ENCODE data around the gene SIX5. TPM values are rescaled to one million over a fixed set of nuclear protein-coding genes. Genes with fewer than 3 reads are reported as not detected.

The SIX5 gene
- total RNA-seq, 1 experiment from 2014 or later = 9.3 TPM

GRCh38 chr19:45779231-45780145 lies 10.4 kb upstream of the SIX5 start:
- Histone ChIP-seq H3K4me1 (ENCODE audit: insufficient read depth, low read length) (peaks cover 49% of the 10 kb centered on the region), H3K27me3 (ENCODE audit: low read length) (no peaks in the 10 kb centered on the region), H3K9me2 (replicated peaks; ENCODE audit: low read length) (no peaks in the 10 kb centered on the region), H3K36me3 (ENCODE audit: low read depth, low read length) (no peaks in the 10 kb centered on the region), H3K27ac (ENCODE audit: low read length) (no peak overlapping the region), H4K20me1 (ENCODE audit: low read length) (no peaks in the 10 kb centered on the region), H3K9me3 (ENCODE audit: low read length) (no peaks in the 10 kb centered on the region), H3K4me3 (ENCODE audit: low read length) (peak overlapping the region; percentile 68), H3K79me2 (ENCODE audit: low read length) (no peaks in the 10 kb centered on the region), H3K4me2 (ENCODE audit: low read length) (peak overlapping the region; percentile 86), H2AFZ (ENCODE audit: low read length) (peak overlapping the region; percentile 68), H3K9ac (ENCODE audit: low read length) (no peak overlapping the region), H3F3A (ENCODE audit: low read length, unreplicated experiment) (no peaks in the 10 kb centered on the region)
- peak; percentile 77 for TF ChIP-seq CTCF (conservative IDR thresholded peaks at IDR 0.05; ENCODE audit: low read depth, low read length)
- TF ChIP-seq EZH2phosphoT487 (IDR thresholded peaks at IDR 0.05; ENCODE audit: borderline replicate concordance, low read length) = no peak
- POLR2A ChIA-PET (ENCODE audit: unreplicated experiment) = interaction anchor here (0.5 kb wide), 1 partner anchor 13 kb away, joined by 8 read pairs; the partner anchor contains the start of gene DMWD
- DNase-seq (peak; percentile 86), ATAC-seq (peak; percentile 72)
- intact Hi-C loops (cut with micrococcal nuclease) = no loop called here
- CTCF ChIA-PET = interaction anchor here (1.1 to 1.5 kb wide), 2 partner anchors 9 to 12 kb away, joined by 4 to 19 read pairs; partner anchors contain the start of gene SIX5
- no TSS peak for BruUV-seq (replicated peaks)

GRCh38 chr19:45778010-45778661 lies 9.1 kb upstream of the SIX5 start:
- H3F3A ChIP-seq (ENCODE audit: low read length, unreplicated experiment) = no peaks in the 10 kb centered on the region
- no peaks in the 10 kb centered on the region for H3K79me2 ChIP-seq (ENCODE audit: low read length)
- intact Hi-C loops (cut with micrococcal nuclease) = no loop called here
- H3K9me3 ChIP-seq (ENCODE audit: low read length) = no peaks in the 10 kb centered on the region
- ATAC-seq (no peak), DNase-seq (no peak)
- H3K4me3 ChIP-seq (ENCODE audit: low read length) = no peak overlapping the region
- no peak overlapping the region for H3K27ac ChIP-seq (ENCODE audit: low read length)
- ChIA-PET POLR2A (ENCODE audit: unreplicated experiment) (no interaction called here), CTCF (interaction anchor here (1.5 kb wide), 1 partner anchor 8 kb away, joined by 19 read pairs; the partner anchor contains the start of gene SIX5)
- TF ChIP-seq EZH2 (IDR thresholded peaks at IDR 0.05; ENCODE audit: low read length, unreplicated experiment) (no peak), EZH2phosphoT487 (IDR thresholded peaks at IDR 0.05; ENCODE audit: borderline replicate concordance, low read length) (no peak), CTCF (conservative IDR thresholded peaks at IDR 0.05; ENCODE audit: low read depth, low read length) (no peak)
- H3K9me2 ChIP-seq (replicated peaks; ENCODE audit: low read length) = no peaks in the 10 kb centered on the region
- H2AFZ ChIP-seq (ENCODE audit: low read length) = no peak overlapping the region
- H3K36me3 ChIP-seq (ENCODE audit: low read depth, low read length) = no peaks in the 10 kb centered on the region
- H3K4me2 ChIP-seq (ENCODE audit: low read length) = no peak overlapping the region
- H3K9ac ChIP-seq (ENCODE audit: low read length) = no peak overlapping the region
- H3K27me3 ChIP-seq (ENCODE audit: low read length) = no peaks in the 10 kb centered on the region
- no TSS peak for BruUV-seq (replicated peaks)
- H3K4me1 ChIP-seq (ENCODE audit: insufficient read depth, low read length) = peaks cover 41% of the 10 kb centered on the region
- no peaks in the 10 kb centered on the region for H4K20me1 ChIP-seq (ENCODE audit: low read length)
